ENCODE measurements around the gene LMTK2.
A peak's percentile ranks its signal among the peaks of the same experiment; 100 is the strongest.
"Not testable (repeated sequence)": the region's sequence is repeated elsewhere in the genome, so short reads cannot be mapped to it uniquely, and the experiment has no call there.

Gene LMTK2

DNA sequence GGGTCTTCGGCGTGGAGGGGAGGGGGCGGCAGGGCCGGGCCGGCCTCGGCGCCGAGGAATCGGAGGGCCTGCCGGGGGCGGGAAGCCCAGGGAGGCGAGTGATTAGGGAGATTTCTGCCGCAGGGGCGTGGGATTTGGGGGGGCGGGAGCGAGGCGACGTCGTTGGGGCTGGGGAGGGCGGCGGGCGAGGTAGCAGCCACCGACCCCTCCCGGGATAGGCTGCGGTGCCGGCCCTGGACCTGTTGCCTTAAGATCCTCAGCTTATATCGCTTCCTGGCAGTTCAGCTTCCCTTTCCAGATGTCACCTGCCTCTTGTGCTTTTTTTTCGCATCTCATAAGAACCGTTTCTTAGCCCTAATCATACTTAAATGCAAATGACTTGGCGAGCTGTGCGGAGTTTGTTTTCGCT lies 655 bp downstream of the LMTK2 start:
- DNase-seq, result no peak

DNA sequence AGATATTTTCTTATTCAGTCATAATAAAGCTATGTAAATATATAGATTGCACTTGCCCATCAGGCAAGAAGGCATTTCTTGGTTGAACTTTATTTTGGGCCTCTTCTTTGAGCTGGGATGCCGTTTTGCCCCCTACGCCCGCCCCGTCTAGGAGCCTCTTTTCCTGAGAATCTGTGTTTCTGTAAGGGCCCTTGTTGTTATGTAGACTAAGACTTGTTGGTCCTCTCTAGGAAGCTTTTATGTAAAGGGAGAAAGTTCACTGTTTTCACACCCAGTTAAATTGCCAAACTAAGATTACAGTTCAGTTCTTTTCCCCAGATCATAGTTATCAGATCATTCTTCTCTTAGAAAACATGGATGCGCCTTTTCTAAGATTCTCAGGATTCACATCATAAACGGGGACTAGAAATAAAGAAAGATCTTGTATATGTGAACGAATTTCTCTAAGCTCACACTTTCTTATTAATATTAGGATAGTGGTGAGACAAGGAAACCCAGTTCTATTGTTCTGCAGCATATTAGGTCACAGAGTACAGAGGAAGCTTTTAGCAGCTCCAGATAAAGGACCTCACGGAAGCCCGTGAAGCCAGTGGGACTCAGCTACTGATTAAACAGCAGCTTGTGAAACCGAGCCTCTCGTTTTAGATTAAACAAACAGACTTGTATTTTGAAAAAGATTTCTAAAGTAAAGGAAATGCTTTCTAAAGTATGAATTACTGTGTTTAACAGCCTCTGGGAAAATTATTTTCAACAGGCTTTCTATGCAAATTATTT lies 3.8 kb downstream of the LMTK2 start:
- no peak for DNase-seq

DNA sequence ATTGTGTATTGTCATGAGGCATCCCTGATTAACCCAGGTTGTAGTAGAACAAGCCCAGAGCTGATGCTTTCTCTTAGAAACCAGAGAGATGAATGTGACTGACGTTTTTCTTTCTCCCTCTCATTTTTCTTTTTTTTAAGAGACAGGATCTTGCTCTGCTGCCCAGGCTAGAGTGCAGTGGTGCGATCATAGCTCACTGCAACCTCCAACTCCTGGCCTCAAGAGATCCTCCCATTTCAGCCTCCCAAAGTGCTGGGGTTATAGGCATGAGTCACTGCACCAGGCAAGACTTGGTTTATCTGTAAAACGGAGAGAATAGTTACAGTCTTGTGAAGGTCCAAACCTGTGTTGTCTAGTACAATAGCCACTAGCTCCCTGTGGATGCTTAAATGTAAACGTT lies 5.4 kb downstream of the LMTK2 start:
- DNase-seq, result no peak

DNA sequence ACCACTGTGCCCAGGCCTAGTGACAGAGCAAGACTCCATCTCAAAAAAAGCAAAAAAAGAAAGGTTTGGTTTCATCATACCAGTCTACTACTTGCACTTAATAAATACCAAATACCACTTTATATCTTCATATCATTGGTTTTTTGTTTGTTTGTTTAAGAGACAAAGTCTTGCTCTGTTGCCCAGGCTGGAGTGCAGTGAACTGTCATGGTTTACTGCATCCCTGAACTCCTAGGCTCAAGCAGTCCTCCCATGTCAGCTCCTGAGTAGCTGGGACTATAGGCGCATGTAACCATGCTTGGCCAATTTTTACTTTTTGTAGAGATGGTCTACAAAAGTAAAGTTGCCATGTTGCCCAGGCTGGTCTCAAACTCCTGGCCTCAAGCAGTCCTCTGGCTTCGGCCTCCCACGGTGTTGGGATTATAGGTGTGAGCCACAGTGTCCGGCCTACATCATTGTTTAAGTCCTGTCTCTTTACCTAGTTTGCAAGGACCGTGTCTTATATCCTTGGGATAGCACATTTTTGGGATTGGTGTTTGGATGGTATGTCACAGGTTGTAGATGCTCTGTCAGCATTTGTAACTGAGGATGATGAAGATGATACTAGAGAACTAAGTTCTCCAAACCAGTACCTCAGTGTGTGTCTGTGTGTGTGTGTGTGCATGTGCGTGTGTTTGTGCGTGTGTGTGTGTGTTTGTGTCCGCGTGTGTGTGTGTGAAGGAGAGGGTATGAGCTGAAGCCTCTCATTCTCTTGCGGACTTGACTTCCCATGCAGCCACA lies 9.3 kb downstream of the LMTK2 start:
- DNase-seq, result no peak

DNA sequence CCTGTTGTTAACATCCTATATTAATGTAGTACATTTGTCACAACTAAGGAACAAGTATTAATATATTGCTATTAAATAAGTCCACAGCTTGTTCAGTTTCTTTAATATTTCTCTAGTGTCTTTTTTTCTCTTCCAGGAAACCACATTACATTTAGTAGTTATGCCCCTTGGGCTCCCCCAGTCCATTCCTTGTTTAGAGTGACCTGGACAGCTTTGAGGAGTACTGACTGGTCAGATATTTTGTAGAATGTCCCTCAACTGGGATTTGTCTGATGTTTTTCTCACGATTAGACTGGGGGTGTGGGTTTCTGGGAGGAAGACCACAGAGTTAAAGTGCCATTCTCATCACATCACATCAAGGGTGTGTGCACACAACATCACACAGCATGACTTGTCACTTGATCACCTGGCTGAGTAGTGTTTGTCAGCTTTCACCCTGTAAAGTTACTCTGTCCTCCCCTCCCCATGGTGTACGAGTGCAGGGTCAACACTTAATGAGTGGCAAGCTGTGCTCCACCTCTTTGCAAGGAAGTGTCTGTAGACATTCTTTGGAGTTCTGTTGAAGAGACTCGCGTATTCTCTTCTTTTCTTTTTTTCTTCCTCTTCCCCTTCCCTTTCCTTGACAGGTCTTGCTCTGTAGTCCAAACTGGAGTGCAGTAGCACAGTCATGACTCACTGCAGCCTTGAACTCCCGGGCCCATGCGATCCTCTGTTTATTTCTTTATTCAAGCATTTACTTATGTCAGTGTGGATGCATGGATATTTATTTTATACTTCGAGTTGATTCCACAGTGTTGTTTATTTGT lies 10.2 kb downstream of the LMTK2 start:
- no peak for DNase-seq

DNA sequence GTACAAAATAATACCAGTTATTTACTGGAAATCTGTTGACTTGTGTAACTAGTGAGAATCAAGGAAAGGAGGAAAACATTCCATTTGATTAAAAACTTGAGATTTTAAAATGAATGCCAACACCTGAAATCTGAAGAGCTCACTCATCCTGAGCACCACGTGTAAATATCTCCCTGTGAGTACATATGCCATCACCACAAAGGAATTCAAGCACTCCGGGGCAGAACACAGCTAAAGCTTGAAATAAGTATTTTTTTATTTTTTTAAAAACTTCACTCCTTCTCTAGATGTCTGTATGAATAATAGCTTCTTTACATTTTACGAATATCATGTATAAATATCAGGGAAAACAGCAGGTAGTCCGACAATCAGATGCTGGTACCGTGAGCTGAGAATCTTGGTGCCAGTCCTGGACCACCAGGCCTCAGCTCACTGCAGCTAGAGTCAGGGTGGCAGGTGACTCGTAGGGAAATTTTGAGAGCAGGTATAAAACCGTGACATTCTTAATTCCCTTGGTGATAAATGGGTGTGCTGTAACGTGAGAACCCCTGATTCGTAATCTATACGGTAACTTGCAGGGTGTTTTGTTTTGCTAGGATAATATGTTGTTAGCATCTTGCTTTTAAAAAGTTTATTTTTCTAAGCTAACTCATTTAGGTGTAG lies 12.7 kb downstream of the LMTK2 start:
- DNase-seq, result no peak

DNA sequence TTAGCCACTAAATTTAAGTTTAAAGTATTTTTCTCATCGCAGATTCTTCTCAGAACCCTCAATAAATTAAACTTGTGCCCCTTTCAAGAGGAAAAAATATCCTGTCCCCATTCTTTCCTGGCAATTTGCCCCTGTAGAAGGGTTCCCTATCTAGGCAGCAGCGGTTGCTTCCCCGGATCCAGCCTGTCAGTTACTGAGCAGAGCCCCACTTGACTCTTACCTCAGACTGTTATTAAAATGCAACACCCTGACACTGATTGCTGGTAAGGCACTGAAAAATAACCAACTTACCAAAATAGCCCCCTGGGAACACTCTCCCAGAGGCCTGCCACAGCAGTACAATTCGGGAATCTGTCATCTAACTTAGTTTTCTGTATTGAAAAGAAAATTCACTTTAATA lies 13.9 kb downstream of the LMTK2 start:
- no peak for DNase-seq

DNA sequence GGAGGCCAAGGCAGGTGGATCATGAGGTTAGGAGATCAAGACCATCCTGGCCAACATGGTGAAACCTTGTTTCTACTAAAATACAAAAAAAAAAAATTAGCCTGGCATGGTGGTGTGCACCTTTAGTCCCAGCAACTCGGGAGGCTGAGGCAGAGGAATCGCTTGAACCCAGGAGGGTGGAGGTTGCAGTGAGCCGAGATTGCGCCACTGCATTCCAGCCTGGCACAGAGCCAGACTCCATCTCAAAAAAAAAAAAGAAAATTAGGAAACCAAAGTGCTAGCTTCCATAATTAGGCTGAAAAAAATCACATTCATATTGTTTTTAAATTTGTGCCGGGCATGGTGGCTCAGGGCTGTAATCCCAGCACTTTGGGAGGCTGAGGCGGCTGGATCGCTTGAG lies 14.7 kb downstream of the LMTK2 start:
- not testable (repeated sequence) for DNase-seq

DNA sequence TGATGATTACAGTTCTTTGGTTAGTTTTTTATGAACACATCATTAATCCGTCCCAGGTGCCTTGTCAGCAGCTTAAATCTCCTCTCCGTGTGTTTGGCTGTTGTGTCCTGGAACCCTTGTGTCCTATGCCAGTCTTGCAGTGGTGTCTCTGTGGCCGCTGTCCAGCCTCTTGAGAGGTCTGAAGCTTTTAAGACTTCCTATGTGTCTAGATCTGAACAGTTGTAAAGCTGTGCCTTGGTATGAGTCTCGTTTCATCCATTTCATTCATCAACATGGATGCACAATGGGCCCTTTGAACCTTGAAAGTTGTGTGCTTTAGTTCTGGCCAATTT lies 16.7 kb downstream of the LMTK2 start:
- no peak for DNase-seq

DNA sequence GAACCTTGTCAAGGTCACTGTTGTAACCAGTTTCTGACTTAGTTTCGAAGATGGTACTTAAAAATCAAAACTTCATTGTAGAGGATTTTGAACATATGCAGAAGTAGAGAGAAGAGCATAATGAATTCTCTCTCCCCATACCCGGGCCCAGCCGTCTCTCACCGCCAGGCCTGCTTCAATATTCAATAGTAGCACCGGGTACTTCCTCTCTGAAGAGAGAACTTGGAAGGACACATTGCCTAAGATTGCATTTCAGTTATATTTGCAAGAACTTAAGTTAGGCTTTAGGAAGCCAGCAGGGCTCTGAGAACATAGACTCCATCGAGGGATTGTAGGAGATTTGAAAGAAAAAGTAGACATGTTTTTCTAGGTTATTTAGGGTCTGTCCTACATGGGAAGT lies 19.1 kb downstream of the LMTK2 start:
- no peak for DNase-seq

DNA sequence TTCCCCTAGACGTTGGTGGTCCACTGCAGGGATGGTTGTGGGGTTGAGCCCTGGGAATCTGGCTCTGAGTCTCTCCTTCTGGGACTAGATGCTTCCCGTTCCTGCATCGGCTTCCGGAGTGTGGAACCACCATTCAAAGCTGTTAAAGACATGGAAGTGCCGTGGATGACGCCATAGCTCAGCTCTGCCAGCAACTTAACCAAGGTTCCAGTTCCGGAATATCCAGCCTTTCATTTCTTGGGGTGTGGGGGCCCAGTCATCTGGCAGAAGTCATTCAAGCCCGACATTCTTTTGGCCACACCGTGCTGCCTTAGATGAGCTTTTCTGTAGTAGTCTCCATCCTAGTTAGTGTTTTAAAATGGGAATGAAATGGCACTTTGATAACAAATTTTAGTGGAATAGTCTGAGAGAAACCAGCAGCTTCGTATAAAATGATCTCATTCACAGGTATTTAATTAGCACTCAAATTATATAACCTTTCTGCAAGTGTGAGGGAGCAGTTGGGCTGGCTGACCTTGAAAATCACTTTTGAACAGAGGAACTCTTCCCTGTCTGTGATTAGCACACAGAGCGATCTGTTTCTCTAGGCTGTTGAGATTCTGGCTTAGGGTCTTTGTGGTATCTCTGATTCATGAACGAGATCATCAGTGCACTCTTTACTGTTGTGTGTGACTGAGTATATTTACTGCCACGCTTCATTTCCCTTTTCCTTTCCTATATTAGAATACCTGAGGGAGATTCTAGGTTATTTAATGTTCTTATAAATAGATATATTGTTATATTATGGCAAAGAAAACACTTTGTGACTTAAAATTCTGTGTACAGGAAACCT lies 19.9 kb downstream of the LMTK2 start:
- no peak for DNase-seq

DNA sequence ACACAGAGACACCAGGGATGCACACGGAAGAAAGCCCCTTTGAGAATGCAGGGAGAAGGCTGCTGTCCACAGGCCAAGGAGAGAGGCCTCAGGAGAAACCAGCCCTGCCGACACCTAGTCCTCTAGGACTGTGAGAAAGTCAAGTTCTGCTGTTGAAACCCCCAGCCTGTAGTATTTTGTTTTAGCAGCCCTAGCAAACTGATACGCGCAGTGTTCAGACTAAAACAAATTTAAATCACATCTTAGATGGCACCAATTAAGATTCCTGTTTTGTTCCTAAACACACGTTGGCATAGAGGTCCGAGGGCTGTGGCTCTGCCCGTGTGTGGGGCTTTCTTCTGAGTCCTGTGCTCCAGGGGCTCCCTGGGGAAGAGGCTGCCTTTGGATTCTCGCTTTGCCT lies 21.7 kb downstream of the LMTK2 start:
- DNase-seq, result no peak

DNA sequence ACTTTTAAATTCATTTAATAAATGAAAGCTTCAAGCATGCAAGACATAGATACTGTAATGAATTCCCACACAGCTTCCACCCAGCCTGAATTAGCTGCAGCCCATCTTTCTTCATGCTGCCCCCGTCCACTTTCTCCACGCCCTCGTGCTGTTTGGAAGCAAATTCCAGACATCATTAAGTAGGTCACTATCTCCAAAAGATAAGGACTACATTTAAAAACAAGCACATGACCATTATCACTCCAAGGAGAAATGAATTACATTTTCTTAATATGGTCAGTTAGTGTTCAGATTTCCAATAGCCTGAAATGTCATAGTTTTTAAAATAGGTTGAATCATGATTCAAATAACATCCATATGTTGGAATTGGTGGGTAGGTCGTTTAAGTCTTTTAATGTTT lies 24.3 kb downstream of the LMTK2 start:
- DNase-seq, result no peak

DNA sequence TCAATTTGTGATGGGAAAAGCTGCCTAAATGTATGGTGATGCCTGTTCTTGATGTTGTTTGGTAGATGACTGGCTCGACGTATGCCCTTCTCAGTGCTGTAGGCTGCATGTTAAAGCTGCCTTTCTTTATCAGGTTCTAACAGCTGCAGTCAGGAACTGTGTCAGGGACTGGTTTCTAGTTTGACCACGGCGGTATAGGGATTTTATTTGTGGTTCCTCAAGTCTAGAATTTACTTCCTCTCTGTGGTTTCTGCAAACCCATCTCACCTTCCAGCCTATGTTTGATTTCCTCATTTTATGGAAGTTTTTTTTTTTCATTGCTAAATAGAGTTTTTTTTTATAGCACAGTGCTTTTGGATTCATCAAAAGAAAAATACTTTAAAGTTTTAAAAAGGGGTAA lies 26.5 kb downstream of the LMTK2 start:
- peak; percentile 43 for DNase-seq

DNA sequence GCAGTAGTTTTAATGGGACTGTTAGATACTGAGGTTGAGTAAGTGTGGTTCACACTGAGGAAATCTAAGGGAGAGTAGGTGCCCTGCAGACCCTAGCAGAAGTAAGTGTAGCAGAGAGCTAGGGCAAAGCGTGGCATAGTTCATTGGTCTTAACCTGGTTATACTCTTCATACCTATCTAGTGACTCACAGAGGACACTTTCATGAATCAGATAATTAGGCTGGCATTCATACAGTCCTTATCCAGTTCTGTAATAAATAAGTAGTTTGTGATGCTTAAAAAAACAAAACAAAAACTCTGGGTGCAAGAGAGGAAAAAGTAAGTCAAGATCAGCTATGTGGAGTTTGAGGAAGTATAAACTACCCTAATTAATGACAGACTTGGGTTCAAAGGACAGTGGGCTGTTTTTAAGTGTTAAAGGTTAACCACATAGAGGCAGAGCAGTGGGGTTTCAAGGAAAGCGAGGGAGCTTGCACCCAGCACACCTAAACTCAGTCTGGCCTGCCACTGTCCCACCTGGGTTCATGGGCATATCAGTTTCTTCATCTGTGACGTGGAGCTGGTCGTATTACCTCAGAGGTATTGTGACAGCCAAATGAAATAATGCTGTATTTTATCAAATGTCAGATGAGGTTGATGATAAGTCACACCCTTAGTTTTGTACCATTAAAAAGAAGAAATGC lies 27.1 kb downstream of the LMTK2 start:
- DNase-seq, result no peak

DNA sequence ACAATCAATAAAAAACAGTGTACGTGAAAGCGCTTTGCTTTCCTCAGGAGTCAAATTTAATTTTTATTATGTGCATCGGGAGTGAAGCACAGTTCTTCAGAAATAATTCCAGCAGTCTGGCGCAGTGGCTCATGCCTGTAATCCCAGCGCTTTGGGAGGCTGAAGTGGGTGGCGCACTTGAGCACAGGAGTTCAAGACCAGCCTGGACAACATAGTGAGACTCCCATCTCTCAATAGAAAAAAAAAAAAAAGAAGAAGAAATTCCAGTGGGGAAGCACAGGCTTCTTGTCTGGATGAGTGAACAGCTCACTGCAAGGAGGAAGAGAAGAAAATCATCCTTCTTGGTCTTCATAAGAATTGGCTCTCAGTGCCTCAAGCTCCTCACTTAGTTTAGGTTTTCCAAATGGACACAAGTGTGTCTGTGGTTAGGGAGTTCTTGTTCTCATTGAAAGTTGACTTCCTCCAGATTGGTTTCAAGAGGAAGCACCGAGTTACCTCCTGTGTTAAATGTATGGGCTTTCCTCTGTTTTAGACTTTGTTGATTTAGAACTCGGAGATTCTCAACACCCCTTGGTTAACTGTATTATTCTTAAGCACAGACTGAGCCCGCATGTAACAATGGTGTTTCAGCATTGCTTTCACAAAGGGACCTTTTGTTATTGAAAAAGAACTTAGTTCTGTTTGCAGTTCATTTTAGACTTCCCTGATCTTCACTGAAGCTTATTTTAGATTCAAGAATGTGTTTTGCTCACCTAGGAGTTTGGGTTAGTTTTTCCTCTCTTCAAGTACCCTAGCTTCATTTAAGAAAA lies 28.0 kb downstream of the LMTK2 start:
- no peak for DNase-seq

DNA sequence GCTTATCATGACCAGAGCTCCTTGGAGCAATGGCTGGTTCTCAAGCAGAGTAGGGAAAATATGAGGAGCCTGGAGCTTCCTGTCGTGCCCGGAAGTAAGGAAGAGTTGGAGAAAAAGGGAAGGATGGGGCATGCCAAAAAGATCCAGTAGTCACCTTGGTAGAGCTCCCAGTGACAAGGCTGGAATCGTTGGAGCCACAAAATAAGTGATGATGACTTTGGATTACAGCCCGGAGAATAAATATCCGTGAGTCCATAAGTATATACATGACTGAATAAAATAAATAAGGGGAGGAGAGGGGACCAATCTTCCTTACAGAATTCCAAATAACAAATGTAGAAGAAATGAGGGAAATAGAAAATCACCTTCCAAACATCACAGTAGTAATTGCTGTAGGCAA lies 29.3 kb downstream of the LMTK2 start:
- DNase-seq, result no peak

DNA sequence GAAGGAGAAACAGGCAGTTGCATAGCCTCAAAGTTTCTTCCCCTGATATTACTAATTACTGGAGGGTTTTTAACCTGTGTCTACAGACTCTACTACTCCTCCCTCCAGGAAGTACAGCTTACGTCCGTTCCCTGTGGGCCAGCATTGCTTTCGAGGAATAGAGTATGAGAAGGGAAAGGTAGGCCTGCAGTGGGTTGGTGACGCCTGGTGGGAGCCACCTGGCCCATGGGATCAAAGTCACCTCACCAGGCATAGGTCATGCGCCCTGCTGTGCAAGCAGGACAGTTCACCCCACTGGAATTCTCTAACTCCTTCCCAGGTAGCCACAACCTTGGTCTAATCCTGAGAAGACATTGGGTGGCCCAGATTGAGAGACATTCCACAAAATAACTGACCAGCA lies 29.8 kb downstream of the LMTK2 start:
- DNase-seq, result no peak

DNA sequence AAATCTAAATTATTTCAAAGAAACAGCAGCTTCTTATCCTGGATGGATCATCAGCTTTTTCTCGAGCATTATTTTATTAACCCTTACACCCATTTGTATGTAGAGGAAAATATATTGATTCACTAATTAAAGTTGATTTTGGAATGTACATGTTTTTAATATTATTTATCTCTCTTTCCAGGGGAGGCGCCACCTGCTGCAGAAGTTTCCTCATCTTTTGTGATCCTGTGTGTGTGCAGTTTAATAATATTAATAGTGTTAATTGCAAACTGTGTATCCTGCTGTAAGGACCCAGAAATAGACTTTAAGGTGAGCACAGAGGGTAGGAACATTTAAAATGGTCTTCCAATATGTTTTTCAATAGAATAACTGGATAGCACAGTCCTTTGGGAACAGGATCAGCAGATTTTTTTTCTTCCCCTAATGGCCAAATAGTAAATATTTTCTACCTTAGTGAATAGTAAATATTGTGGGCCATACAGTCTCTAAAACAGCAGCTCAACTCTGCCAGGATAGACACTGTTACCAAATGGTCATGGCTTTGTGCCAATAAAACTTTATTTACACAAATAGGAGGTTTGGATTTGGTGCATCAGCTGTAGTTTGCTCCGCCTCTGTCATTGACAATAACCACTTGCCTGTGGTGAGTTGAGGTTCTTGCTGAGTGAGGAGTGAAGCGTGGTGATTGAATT lies 30.6 kb downstream of the LMTK2 start:
- DNase-seq, result no peak

DNA sequence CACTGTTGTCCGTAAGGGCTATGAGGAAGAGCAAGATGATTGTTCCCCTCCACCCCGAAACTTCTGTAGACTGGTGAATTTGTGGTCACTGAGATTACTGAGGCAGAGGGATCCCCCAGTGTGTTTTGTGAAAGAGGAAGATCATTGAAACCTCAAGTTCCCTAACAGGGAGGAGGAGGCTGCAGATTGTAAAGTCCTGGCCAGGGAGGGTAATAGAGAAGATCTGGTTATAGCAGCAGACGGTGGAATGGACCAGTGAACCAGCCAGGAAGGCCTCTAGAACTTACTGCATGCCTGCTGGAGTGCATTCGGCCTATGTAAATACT lies 31.1 kb downstream of the LMTK2 start:
- DNase-seq, result peak; percentile 14

Data from CD4-positive, alpha-beta T cell treated with Interleukin-12 subunit alpha and Interleukin-12 subunit beta, for 1 hour (primary cell).